ENCODE results near the gene RPIA. TPM values are rescaled to one million over a fixed set of nuclear protein-coding genes. Genes with fewer than 3 reads are reported as not detected.
A peak's percentile ranks its signal among the peaks of the same experiment; 100 is the strongest.

Gene RPIA
- total and polyA plus RNA-seq, 9 of the 15 experiments (the other 6 are each of a cell fraction or from before 2014, with no cell fraction given): 7.8 to 41.2 (median 25.8) TPM

- TF ChIP-seq ZNF395 (CRISPR knock-in tag; IDR thresholded peaks at IDR 0.05) (no peak), SRSF1 (IDR thresholded peaks at IDR 0.05; ENCODE audit: low read depth, low read length) (no peak), BMI1 (IDR thresholded peaks at IDR 0.05; ENCODE audit: low read length) (no peak), EWSR1 (IDR thresholded peaks at IDR 0.05; ENCODE audit: borderline replicate concordance, low read depth, partially characterized antibody) (no peak), RCOR1 (IDR thresholded peaks at IDR 0.05; ENCODE audit: borderline replicate concordance in 1 of 2, low read depth in 2 of 2, low read length in 2 of 2) (peak; percentile 29 to 68; a peak in 3 of 4 replicates), GATAD2B (IDR thresholded peaks at IDR 0.05; ENCODE audit: borderline replicate concordance) (no peak), POLR2A (conservative IDR thresholded peaks at IDR 0.05) (no peak), GTF2B (IDR thresholded peaks at IDR 0.05; ENCODE audit: extremely low read depth, insufficient read length) (no peak), CBFA2T2 (conservative IDR thresholded peaks at IDR 0.05) (peak; percentile 71), ZNF75A (CRISPR knock-in tag; IDR thresholded peaks at IDR 0.05) (no peak), ZNF239 (CRISPR knock-in tag; IDR thresholded peaks at IDR 0.05) (peak; percentile 34), TSC22D4 (tag; IDR thresholded peaks at IDR 0.05) (no peak), ZNF707 (CRISPR knock-in tag; conservative IDR thresholded peaks at IDR 0.05) (no peak), JUNB (CRISPR knock-in tag; conservative IDR thresholded peaks at IDR 0.05) (no peak), ZNF3 (CRISPR knock-in tag; IDR thresholded peaks at IDR 0.05) (no peak), CHAMP1 (IDR thresholded peaks at IDR 0.05) (0 out of 2 replicates have a peak, but pooled peaks have one; percentile 42), ZFX (CRISPR knock-in tag; IDR thresholded peaks at IDR 0.05) (0 out of 2 replicates have a peak, but pooled peaks have one; percentile 15), FOXK2 (conservative IDR thresholded peaks at IDR 0.05 in 1 of 2, IDR thresholded peaks at IDR 0.05 in 1 of 2; ENCODE audit: low read depth in 2 of 2) (no peak), ESRRB (CRISPR knock-in tag; IDR thresholded peaks at IDR 0.05; ENCODE audit: borderline replicate concordance) (no peak), KLF10 (CRISPR knock-in tag; IDR thresholded peaks at IDR 0.05) (no peak), ZNF695 (CRISPR knock-in tag; IDR thresholded peaks at IDR 0.05) (no peak), SIX5 (IDR thresholded peaks at IDR 0.05; ENCODE audit: borderline replicate concordance in 1 of 2, insufficient read depth in 1 of 2, low read depth in 1 of 2, low read length in 2 of 2) (no peak), TEAD4 (IDR thresholded peaks at IDR 0.05; ENCODE audit: low read length) (peak; percentile 86), TEAD4 (CRISPR knock-in tag; IDR thresholded peaks at IDR 0.05; ENCODE audit: borderline replicate concordance) (no peak), TBL1XR1 (IDR thresholded peaks at IDR 0.05; ENCODE audit: low read length in 2 of 2) (peak in 1 of 2 experiments; percentile 68; a peak in 1 of 4 replicates)
Measured at GRCh38 chr2:88683160-88684021, 8.1 kb upstream of the RPIA start (continued).
